ENCODE measurements around the gene FBN2.

FBN2 gene

DNA sequence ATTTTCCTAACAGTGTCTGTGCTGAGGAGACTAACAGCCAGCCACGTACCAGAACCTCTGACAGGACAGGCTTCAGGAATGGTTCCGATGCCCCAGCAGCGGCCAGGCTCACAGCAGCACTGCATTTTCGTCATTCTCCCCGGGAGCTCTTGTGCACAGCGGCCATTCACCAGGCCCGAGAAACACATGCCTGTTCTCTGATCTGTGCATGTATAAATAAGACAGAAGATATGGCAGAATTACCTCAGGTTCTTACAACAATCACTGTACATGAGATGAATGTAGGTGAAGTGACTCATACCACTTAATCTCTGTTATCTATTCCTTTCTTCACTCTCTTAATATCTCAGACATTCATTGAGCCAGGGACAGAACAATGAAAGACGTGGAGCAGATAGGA is 143.0 kb downstream of the FBN2 start:
- H4K20me1 ChIP-seq (ENCODE audit: insufficient read depth, low read length, poor library complexity, severe bottlenecking): no peaks in the 10 kb centered on the region
- no peaks in the 10 kb centered on the region for H3K36me3 ChIP-seq (ENCODE audit: insufficient read depth, low read length)
- no peaks in the 10 kb centered on the region for H3K27me3 ChIP-seq (ENCODE audit: insufficient read depth, low read length, poor library complexity, severe bottlenecking)
- H3K79me2 ChIP-seq (ENCODE audit: insufficient read depth, low read length): no peaks in the 10 kb centered on the region
- H3K9me2 ChIP-seq (replicated peaks; ENCODE audit: low read depth, low read length): no peaks in the 10 kb centered on the region
- H3K9ac ChIP-seq (ENCODE audit: low read depth, low read length, poor library complexity, severe bottlenecking): no peak overlapping the region
- H3K4me3 ChIP-seq (ENCODE audit: low read length, poor library complexity, severe bottlenecking): no peak overlapping the region
- H3K4me2 ChIP-seq (ENCODE audit: low read depth, low read length, poor library complexity, severe bottlenecking): no peak overlapping the region
- TF ChIP-seq, protein P1, sequence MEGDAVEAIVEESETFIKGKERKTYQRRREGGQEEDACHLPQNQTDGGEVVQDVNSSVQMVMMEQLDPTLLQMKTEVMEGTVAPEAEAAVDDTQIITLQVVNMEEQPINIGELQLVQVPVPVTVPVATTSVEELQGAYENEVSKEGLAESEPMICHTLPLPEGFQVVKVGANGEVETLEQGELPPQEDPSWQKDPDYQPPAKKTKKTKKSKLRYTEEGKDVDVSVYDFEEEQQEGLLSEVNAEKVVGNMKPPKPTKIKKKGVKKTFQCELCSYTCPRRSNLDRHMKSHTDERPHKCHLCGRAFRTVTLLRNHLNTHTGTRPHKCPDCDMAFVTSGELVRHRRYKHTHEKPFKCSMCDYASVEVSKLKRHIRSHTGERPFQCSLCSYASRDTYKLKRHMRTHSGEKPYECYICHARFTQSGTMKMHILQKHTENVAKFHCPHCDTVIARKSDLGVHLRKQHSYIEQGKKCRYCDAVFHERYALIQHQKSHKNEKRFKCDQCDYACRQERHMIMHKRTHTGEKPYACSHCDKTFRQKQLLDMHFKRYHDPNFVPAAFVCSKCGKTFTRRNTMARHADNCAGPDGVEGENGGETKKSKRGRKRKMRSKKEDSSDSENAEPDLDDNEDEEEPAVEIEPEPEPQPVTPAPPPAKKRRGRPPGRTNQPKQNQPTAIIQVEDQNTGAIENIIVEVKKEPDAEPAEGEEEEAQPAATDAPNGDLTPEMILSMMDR (conservative IDR thresholded peaks at IDR 0.05; ENCODE audit: low read length): no peak
- TF ChIP-seq EZH2phosphoT487 (IDR thresholded peaks at IDR 0.05; ENCODE audit: borderline replicate concordance): no peak
- H3K4me1 ChIP-seq (ENCODE audit: insufficient read depth, low read length, poor library complexity, severe bottlenecking): no peaks in the 10 kb centered on the region
- H3F3A ChIP-seq (ENCODE audit: low read depth): no peaks in the 10 kb centered on the region
- H2AFZ ChIP-seq (ENCODE audit: low read length): no peak overlapping the region
- H3K9me3 ChIP-seq (ENCODE audit: insufficient read depth, low read depth, low read length): no peaks in the 10 kb centered on the region

DNA sequence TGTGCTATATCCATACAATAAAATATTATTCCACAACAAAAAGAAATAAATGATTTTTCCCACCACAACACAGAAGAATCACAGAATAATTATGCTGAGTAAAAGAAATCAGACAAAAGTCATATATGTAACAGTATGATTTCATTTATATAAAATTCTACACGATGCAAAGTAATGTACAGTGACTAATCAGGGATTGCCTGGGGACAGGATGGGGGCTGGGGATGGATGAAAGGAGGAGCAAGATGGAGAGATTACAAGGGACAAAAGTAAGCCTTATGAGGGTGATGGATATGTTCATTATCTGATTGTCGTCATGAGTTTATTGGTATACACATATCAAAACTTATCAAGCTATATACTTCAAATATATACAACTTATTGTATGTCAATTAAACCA is 154.0 kb downstream of the FBN2 start:
- Histone ChIP-seq H3K4me1 (ENCODE audit: insufficient read depth, low read length, poor library complexity, severe bottlenecking) (no peaks in the 10 kb centered on the region), H2AFZ (ENCODE audit: low read length) (no peak overlapping the region), H4K20me1 (ENCODE audit: insufficient read depth, low read length, poor library complexity, severe bottlenecking) (no peaks in the 10 kb centered on the region), H3K9me3 (ENCODE audit: insufficient read depth, low read depth, low read length) (no peaks in the 10 kb centered on the region), H3F3A (ENCODE audit: low read depth) (no peaks in the 10 kb centered on the region), H3K79me2 (ENCODE audit: insufficient read depth, low read length) (no peaks in the 10 kb centered on the region), H3K9ac (ENCODE audit: low read depth, low read length, poor library complexity, severe bottlenecking) (no peak overlapping the region), H3K9me2 (replicated peaks; ENCODE audit: low read depth, low read length) (no peaks in the 10 kb centered on the region), H3K36me3 (ENCODE audit: insufficient read depth, low read length) (no peaks in the 10 kb centered on the region), H3K4me3 (ENCODE audit: low read length, poor library complexity, severe bottlenecking) (no peak overlapping the region), H3K27me3 (ENCODE audit: insufficient read depth, low read length, poor library complexity, severe bottlenecking) (no peaks in the 10 kb centered on the region), H3K4me2 (ENCODE audit: low read depth, low read length, poor library complexity, severe bottlenecking) (no peak overlapping the region)
- TF ChIP-seq, protein P1 (conservative IDR thresholded peaks at IDR 0.05; ENCODE audit: low read length): no peak

DNA sequence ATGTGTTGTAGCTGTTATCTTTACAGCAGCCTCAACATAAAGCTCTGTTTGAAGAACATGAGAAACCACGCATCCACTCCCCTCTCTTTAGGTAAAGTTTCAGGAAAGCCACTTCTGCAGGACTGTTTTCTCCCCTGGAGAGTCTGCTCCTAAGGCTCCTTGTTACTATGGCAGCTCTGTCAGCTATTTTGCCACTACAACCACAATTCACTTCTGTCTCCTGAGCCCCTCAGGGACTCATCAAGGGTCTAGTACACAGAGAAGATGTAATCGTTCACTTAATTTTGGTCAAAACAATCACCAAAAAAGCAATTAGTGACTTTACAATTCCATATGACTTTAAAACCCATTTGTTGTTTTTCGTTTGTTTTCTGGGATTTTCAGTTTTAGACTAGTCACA is 157.7 kb downstream of the FBN2 start:
- Histone ChIP-seq H3K27me3 (ENCODE audit: insufficient read depth, low read length, poor library complexity, severe bottlenecking) (no peaks in the 10 kb centered on the region), H3K9ac (ENCODE audit: low read depth, low read length, poor library complexity, severe bottlenecking) (no peak overlapping the region)
- TF ChIP-seq, protein P1 (conservative IDR thresholded peaks at IDR 0.05; ENCODE audit: low read length): no peak
- no peak for TF ChIP-seq EZH2phosphoT487 (IDR thresholded peaks at IDR 0.05; ENCODE audit: borderline replicate concordance)

More for the DNA sequence above, 157.7 kb downstream of the FBN2 start:
- no peaks in the 10 kb centered on the region for H3K36me3 ChIP-seq (ENCODE audit: insufficient read depth, low read length)
- H3K4me1 ChIP-seq (ENCODE audit: insufficient read depth, low read length, poor library complexity, severe bottlenecking): no peaks in the 10 kb centered on the region
- H3K4me3 ChIP-seq (ENCODE audit: low read length, poor library complexity, severe bottlenecking): no peak overlapping the region
- H3K9me2 ChIP-seq (replicated peaks; ENCODE audit: low read depth, low read length): no peaks in the 10 kb centered on the region
- no peaks in the 10 kb centered on the region for H3K79me2 ChIP-seq (ENCODE audit: insufficient read depth, low read length)
- no peak overlapping the region for H2AFZ ChIP-seq (ENCODE audit: low read length)
- no peaks in the 10 kb centered on the region for H3F3A ChIP-seq (ENCODE audit: low read depth)
- no peaks in the 10 kb centered on the region for H4K20me1 ChIP-seq (ENCODE audit: insufficient read depth, low read length, poor library complexity, severe bottlenecking)
- no peaks in the 10 kb centered on the region for H3K9me3 ChIP-seq (ENCODE audit: insufficient read depth, low read depth, low read length)
- H3K4me2 ChIP-seq (ENCODE audit: low read depth, low read length, poor library complexity, severe bottlenecking): no peak overlapping the region

All from Loucy (cell line).